Measurements from ENCODE around the gene SKOR1.

GRCh38 chr15:67857220-67857619 is 31.9 kb downstream of the SKOR1 start:
- TF ChIP-seq CTCF (IDR thresholded peaks at IDR 0.05) (no peak), POLR2A (IDR thresholded peaks at IDR 0.05) (no peak)
